GM10847 (cell line): ENCODE results near the gene EYS.

Experiments
- POLR2A ChIP-seq: IDR thresholded peaks from 2 replicates; pipeline ENCODE4 v1.6.1; 2011; ENCODE audit not compliant: insufficient read length; ENCODE audit errors: extremely low read depth

EYS gene

DNA sequence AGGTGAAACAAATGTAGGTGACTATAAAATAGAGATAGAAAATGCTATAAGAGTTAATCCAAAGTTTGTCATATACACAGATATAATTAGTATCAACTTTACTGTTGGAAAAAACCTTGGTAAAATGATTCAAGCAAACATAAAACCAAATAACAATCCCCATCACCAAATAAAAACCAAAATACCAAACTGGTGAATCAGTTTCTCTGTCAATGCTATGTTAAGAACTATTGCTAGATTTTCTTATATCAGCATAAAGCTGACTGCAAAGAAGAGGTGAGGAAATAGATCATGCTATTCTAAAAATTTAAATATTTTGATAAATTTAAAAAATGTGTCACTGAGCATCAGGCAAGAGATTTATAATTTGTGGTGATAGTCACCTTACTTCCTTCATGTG, 1413.0 kb downstream of the EYS start:
- TF ChIP-seq POLR2A, result no peak

DNA sequence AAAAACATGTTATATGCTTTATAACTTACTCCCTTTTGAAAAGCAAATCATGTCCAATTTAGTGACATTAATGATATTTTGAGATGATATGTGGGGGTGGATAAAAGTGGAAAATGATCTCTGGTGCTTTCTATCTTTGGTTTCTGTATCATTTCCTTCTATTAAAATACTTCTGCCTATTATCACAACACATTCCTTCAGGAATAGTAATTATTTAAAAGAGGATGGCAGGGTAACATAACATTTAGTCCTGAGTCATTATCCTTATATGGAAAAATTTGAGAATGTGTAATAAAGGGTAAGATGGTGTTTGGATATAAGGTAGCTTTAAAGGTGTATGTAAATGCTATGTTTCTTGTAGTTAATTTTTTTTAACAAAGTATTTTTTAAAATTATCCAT, 1413.7 kb downstream of the EYS start:
- TF ChIP-seq POLR2A, result no peak

DNA sequence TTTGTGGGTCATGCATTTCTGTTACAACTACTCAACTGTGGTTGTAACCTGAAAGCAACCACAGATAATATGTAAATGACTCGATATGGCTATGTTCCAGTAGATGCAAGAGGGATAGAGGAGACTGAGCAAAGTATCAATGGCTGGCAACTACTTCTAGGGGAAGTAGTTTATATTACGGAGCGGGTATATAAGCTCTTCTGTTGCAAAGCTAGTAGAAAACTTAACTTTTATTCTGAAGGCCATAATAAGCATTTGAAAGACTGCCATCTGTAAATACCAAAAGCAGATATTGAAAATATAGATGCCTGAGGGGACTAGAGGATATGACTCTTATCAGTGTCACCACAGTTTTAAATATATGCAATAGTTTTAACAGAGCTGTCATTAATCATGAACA, 1416.2 kb downstream of the EYS start:
- no peak for TF ChIP-seq POLR2A

DNA sequence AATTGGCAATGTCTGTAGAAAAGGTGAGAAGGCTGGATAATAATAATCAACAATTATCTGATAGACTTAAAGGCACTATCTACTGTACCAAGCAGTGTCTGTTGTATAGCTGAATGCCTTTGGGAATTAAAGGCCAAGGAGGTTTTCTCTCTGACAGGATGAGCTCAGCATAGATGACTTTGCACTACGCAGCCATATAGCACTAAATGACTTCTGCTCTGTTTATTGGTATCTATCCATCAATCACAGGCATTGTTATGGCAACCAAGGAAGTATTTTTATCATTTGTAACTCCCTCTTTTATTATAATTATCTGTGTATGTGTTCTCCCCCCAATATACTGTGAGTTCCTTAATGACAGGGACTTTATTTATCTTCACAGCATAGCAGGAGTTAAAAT, 1417.1 kb downstream of the EYS start:
- TF ChIP-seq POLR2A, result no peak

GRCh38 chr6:64288351-64288750, 1418.7 kb downstream of the EYS start:
- TF ChIP-seq POLR2A, result no peak

- no peak for TF ChIP-seq POLR2A
Measured at GRCh38 chr6:64281167-64281566, 1425.9 kb downstream of the EYS start.

DNA sequence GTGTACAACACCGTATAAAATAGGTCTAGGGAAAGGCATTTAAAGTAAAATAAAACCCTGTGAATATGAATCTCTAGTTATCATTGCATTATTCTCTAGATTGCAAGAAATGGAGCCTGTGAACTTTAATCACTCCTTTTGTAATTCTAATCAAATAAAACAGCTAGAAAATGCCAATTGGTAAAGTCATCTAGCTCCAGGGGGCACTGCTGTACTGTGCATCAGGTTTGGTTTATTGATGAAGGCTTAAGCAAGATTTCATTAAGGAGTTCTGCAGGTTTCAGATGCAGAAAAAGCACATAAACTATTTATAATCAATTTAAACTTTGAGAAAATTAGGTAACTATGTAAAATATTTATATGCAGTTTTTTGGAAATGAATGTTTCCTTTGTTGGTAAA, 1426.5 kb downstream of the EYS start:
- no peak for TF ChIP-seq POLR2A

- no peak for TF ChIP-seq POLR2A
Measured at GRCh38 chr6:64270083-64270482, 1436.9 kb downstream of the EYS start.

GRCh38 chr6:64266351-64266821, 1440.6 kb downstream of the EYS start:
- no peak for TF ChIP-seq POLR2A

GRCh38 chr6:64263778-64264177, 1443.2 kb downstream of the EYS start:
- no peak for TF ChIP-seq POLR2A

DNA sequence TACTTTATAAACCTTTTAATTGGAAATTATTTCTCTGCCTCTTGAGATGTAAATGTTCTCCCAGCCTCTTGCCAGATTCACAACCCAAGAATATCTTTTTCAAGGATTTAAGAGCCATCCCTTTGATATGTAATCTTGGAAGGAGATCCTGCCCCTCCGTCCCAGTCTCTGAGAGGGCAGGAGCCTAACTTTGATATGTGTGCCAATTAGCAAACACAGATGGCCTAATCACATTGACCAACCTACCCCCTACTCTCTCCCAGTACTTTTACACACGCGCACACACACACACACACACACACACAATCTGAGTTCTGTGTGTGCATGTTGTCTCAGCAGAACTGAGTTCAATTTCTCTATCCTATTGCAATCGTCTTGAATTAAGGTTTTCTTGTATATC, 1447.7 kb downstream of the EYS start:
- TF ChIP-seq POLR2A, result no peak

DNA sequence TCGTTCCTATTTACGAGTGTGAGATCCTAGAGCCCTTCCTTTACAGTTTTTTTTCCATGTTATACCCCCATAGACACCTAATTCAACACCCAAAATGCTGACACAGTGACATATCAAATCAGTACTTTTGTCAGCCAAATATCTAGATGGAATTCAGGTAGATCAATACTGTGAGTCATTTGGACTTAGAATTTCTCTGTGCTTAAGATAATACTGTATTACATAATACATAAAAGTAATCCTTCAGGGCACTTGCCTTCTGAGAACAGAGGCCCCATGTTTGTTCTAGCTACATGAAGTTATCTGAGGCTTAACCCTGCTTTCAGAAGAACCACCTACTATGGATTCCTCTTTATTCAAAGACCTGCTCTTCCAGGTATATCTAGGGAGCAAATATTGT, 1448.3 kb downstream of the EYS start:
- no peak for TF ChIP-seq POLR2A

DNA sequence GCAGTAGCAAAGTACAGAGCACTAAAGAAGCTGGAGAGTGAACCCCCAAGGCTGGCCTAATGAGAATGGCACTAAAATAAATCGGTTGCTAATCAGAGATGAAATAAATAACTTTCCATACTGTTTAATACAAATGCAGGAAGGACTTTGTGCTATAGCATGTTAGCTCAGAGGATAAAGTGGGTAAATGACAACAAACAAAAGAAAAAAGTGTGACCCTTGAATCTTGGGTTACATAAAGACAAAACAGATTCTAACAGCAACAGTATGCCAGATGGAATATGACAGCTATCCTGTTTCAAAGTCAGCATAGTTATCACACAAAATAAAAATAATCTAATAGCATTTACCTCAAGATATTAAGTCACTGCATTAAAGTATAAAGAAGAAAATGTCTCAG, 1448.7 kb downstream of the EYS start:
- TF ChIP-seq POLR2A, result no peak

GRCh38 chr6:64257586-64257985, 1449.4 kb downstream of the EYS start:
- no peak for TF ChIP-seq POLR2A

DNA sequence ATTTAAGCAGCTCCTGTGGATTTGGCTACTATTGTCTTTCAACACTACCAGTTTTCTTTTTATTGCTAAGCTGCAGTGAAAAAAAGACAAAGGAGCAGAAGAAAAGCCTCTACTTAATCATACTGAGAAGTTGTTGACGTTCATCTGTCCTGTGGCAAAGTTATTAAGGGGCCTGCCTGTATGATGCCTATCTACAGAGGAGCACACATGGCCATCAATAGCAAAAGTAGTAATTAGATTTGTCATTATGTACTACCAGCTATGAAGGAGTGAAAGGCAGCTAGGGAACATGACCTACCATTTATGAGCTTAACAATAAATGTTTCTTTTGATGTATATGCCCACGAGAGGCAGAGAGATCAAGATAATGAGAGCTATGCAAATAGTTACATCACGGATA, 1450.5 kb downstream of the EYS start:
- no peak for TF ChIP-seq POLR2A

- TF ChIP-seq POLR2A, result no peak
Measured at GRCh38 chr6:64255000-64255399, 1452.0 kb downstream of the EYS start.

DNA sequence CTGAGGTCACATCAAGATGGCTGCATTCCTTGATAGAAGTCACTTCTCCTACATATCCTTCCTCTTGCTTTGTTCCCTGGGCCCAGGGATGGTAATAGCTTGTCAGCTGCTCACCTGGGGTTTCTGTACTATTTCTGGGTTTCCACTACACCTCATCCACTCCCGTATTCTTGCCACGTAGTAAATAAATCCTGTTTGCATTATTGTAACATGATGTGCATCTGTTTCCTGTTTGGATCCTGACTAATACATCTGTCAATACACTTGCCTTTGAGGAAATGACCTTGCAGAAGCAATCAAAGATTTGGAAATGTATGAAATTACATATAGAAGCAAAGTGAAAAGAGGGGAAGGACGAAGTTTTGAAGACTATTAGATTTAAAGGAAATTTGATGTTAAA, 1452.5 kb downstream of the EYS start:
- no peak for TF ChIP-seq POLR2A

- TF ChIP-seq POLR2A, result no peak
Measured at GRCh38 chr6:64252256-64252655, 1454.8 kb downstream of the EYS start.
